ENCODE results near the gene GRXCR2.
A peak's percentile ranks its signal among the peaks of the same experiment; 100 is the strongest.

The GRXCR2 gene

GRCh38 chr5:145830594-145830993 lies 42.2 kb downstream of the GRXCR2 start:
- H3K4me3 ChIP-seq (ENCODE audit: low read depth, low read length), result no peak overlapping the region
- no peak for TF ChIP-seq CTCF (IDR thresholded peaks at IDR 0.05; ENCODE audit: insufficient read depth, low read depth, low read length, missing control alignments)
- DNase-seq (ENCODE audit: low read depth), result no peak

- H3K4me3 ChIP-seq (ENCODE audit: low read depth, low read length), result no peak overlapping the region
- no peak for DNase-seq (ENCODE audit: low read depth)
- TF ChIP-seq CTCF (IDR thresholded peaks at IDR 0.05; ENCODE audit: insufficient read depth, low read depth, low read length, missing control alignments), result no peak
These were observed 43.0 kb downstream of the GRXCR2 start for GRCh38 chr5:145829708-145830361.

- no peak for TF ChIP-seq CTCF (IDR thresholded peaks at IDR 0.05; ENCODE audit: insufficient read depth, low read depth, low read length, missing control alignments)
- no peak for DNase-seq (ENCODE audit: low read depth)
- H3K4me3 ChIP-seq (ENCODE audit: low read depth, low read length), result no peak overlapping the region
These were observed 45.7 kb downstream of the GRXCR2 start for GRCh38 chr5:145826895-145827674.

- peak; percentile 53 for TF ChIP-seq CTCF (IDR thresholded peaks at IDR 0.05; ENCODE audit: insufficient read depth, low read depth, low read length, missing control alignments)
- DNase-seq (ENCODE audit: low read depth), result peak; percentile 51
- H3K4me3 ChIP-seq (ENCODE audit: low read depth, low read length), result no peak overlapping the region
These were observed 47.0 kb downstream of the GRXCR2 start for GRCh38 chr5:145825751-145826180.

GRCh38 chr5:145824040-145824439 lies 48.8 kb downstream of the GRXCR2 start:
- no peak for TF ChIP-seq CTCF (IDR thresholded peaks at IDR 0.05; ENCODE audit: insufficient read depth, low read depth, low read length, missing control alignments)
- no peak for DNase-seq (ENCODE audit: low read depth)
- H3K4me3 ChIP-seq (ENCODE audit: low read depth, low read length), result no peak overlapping the region

- no peak for TF ChIP-seq CTCF (IDR thresholded peaks at IDR 0.05; ENCODE audit: insufficient read depth, low read depth, low read length, missing control alignments)
- no peak overlapping the region for H3K4me3 ChIP-seq (ENCODE audit: low read depth, low read length)
- DNase-seq (ENCODE audit: low read depth), result no peak
These were observed 54.2 kb downstream of the GRXCR2 start for GRCh38 chr5:145818604-145819003.
